Chondrocyte (in vitro differentiated cells): ENCODE data around the gene HNRNPU. TPM values are rescaled to one million over a fixed set of nuclear protein-coding genes. Genes with fewer than 3 reads are reported as not detected.

Experiments
- DNase-seq: peaks from one replicate; pipeline ENCODE4 v3.0.0; 2021; ENCODE audit warnings: mixed read lengths, low spot score
- H3K27ac Mint-ChIP-seq: one replicate; pipeline ENCODE4 v1.8.0; 2021; ENCODE audit warnings: mild to moderate bottlenecking, moderate library complexity, mixed read lengths; ENCODE audit not compliant: unreplicated experiment
- H3K27me3 Mint-ChIP-seq: 2 replicates; pipeline ENCODE4 v1.8.0; 2021; ENCODE audit warnings: low read depth, mixed read lengths
- H3K36me3 Mint-ChIP-seq: 2 replicates; pipeline ENCODE4 v1.8.0; 2021; ENCODE audit warnings: low read depth, mixed read lengths
- H3K4me1 Mint-ChIP-seq: 2 replicates; pipeline ENCODE4 v1.8.0; 2021; ENCODE audit warnings: low read depth, mild to moderate bottlenecking, mixed read lengths
- H3K4me3 Mint-ChIP-seq: one replicate; pipeline ENCODE4 v1.8.0; 2021; ENCODE audit warnings: mild to moderate bottlenecking, moderate library complexity, mixed read lengths; ENCODE audit not compliant: unreplicated experiment
- H3K9me3 Mint-ChIP-seq: 2 replicates; pipeline ENCODE4 v1.8.0; 2021; ENCODE audit warnings: low read depth, mixed read lengths
- total RNA-seq: library from RNA; stranded (reverse); gene quantifications from 3 replicates; pipeline ENCODE4 v1.2.1, GENCODE V29; 2021
- TF ChIP-seq, protein P1 (sequence below): fragments of 200-600 bp; sonication (generic); IDR thresholded peaks from 2 replicates; pipeline ENCODE4 v1.5.0; 2021; ENCODE audit warnings: antibody characterized with exemption, mild to moderate bottlenecking, moderate library complexity

The HNRNPU gene
- total RNA-seq, 1 donor from 2014 or later: 226 TPM

DNA sequence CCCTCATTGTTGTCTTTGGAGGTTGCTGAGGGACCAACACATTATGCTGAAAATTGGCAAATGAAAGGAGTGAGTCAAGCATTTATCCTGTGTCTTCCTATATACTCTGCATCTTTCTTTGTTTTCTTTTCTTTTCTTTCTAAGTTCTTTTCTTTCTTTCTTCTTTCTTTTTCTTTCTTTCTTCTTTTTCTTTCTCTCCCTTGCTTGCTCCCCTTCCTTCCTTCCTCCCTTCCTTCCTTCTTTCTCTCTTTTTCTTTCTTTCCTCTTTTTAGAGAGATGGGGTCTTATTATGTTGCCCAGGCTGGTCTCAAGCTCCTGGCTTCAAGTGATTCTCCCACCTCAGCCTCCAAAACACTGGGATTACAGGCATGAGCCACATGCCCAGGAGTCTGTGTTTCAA lies 57.2 kb downstream of the HNRNPU start:
- H3K4me3 Mint-ChIP-seq: no peak overlapping the region
- TF ChIP-seq, protein P1, sequence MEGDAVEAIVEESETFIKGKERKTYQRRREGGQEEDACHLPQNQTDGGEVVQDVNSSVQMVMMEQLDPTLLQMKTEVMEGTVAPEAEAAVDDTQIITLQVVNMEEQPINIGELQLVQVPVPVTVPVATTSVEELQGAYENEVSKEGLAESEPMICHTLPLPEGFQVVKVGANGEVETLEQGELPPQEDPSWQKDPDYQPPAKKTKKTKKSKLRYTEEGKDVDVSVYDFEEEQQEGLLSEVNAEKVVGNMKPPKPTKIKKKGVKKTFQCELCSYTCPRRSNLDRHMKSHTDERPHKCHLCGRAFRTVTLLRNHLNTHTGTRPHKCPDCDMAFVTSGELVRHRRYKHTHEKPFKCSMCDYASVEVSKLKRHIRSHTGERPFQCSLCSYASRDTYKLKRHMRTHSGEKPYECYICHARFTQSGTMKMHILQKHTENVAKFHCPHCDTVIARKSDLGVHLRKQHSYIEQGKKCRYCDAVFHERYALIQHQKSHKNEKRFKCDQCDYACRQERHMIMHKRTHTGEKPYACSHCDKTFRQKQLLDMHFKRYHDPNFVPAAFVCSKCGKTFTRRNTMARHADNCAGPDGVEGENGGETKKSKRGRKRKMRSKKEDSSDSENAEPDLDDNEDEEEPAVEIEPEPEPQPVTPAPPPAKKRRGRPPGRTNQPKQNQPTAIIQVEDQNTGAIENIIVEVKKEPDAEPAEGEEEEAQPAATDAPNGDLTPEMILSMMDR: no peak
- H3K27ac Mint-ChIP-seq: no peak overlapping the region
- no peak for DNase-seq
- no peaks in the 10 kb centered on the region for H3K27me3 Mint-ChIP-seq
- no peaks in the 10 kb centered on the region for H3K9me3 Mint-ChIP-seq
- H3K36me3 Mint-ChIP-seq: peaks cover 2% of the 10 kb centered on the region
- no peaks in the 10 kb centered on the region for H3K4me1 Mint-ChIP-seq

DNA sequence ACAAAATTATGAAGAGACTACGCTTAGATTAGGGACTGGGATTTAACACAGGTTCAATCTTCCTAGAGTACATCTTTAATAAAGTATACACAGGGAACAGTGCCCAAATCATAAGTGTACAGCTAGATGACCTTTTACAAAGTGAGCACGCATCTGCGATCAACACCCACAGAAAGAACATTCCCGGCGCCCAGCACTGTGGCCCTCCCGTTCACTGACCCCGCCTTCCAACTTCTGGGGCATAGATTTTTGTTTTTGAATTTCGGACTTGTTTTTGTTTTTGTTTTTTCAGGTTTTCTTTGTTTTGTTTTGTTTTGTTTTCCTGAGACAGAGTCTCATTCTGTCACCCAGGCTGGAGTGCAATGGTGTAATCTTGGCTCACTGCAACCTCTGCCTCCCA lies 59.5 kb downstream of the HNRNPU start:
- no peak overlapping the region for H3K4me3 Mint-ChIP-seq
- DNase-seq: peak; percentile 13
- no peaks in the 10 kb centered on the region for H3K27me3 Mint-ChIP-seq
- no peak overlapping the region for H3K27ac Mint-ChIP-seq
- H3K4me1 Mint-ChIP-seq: no peaks in the 10 kb centered on the region
- TF ChIP-seq, protein P1: no peak
- no peaks in the 10 kb centered on the region for H3K36me3 Mint-ChIP-seq
- H3K9me3 Mint-ChIP-seq: no peaks in the 10 kb centered on the region

DNA sequence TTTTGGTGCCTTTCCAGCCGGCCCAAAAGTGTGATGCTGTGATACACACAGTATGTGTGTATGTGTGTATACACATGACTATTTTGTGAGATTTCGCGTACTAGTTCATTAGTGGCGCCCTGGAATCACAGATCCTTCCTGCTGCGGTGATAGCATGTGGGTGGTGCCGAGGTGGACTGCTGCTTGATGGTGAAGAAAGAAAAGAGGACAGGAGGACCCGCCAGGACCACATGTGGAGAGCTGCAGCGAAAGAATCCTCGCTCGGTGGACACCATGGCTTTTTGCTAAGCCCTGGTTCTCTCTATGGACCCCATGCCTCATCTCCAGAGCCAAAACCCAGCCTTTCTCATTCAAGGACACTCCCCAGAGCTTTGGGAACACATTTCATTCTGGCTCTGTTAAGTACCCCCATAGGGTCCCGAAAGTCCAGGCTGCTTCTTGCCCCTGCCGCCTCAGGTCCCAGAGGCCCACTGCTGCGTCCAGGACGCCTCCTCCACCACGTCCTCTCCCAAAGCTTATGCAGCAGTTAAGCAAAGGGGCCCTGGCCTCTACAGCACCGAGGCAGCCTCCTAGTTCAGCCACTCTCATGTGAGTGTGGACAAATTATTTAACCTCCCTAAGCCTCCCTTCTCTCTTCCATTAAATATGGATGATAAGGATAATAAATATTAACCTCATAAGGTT lies 61.6 kb downstream of the HNRNPU start:
- Mint-ChIP-seq H3K27ac (no peak overlapping the region), H3K4me1 (peaks cover 4% of the 10 kb centered on the region), H3K4me3 (no peak overlapping the region), H3K36me3 (no peaks in the 10 kb centered on the region), H3K9me3 (no peaks in the 10 kb centered on the region), H3K27me3 (no peaks in the 10 kb centered on the region)
- TF ChIP-seq, protein P1: no peak
- DNase-seq: no peak

DNA sequence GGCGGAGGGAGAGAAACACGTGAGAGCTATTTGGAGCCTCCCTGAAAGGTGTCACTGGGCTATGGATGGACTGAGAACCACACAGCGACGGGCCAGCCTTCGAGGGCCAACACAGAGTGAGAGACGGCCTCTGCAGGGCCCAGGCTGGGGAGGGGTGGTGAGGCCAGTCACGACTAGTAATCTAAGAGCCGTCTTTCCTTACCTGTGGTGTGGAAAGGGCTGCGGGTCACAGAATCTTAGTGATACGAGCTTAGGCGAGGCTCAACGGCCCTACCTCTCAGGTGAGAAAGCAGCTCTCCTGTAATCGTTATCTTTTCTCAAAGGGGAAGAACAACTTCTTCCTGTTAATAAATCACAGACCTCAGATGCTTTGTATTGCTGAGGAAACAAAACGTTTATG lies 62.3 kb downstream of the HNRNPU start:
- peaks cover 4% of the 10 kb centered on the region for H3K4me1 Mint-ChIP-seq
- no peaks in the 10 kb centered on the region for H3K36me3 Mint-ChIP-seq
- H3K27me3 Mint-ChIP-seq: no peaks in the 10 kb centered on the region
- no peak overlapping the region for H3K4me3 Mint-ChIP-seq
- DNase-seq: no peak
- H3K9me3 Mint-ChIP-seq: no peaks in the 10 kb centered on the region
- H3K27ac Mint-ChIP-seq: no peak overlapping the region
- TF ChIP-seq, protein P1: no peak

DNA sequence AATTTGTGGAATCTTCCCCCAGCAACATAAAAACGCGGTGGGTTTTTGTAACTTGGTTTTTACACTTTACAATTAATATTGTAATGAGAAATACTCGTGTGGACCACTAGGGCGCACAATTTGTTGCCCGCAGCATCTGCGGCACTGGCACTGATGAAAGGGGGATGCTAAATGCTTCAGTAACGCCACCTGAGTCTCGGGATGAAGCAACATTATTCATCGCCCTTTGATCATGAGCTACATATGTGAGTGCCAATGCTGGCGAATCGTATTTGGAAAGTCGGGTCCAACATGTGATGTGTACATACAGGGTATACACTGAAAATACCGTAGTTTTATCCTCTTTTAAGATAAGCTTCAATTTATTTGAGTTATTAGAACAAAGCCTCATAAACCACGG lies 63.1 kb downstream of the HNRNPU start:
- DNase-seq: peak; percentile 18
- H3K9me3 Mint-ChIP-seq: no peaks in the 10 kb centered on the region
- no peaks in the 10 kb centered on the region for H3K36me3 Mint-ChIP-seq
- TF ChIP-seq, protein P1: peak; percentile 82
- H3K27me3 Mint-ChIP-seq: no peaks in the 10 kb centered on the region
- no peak overlapping the region for H3K4me3 Mint-ChIP-seq
- H3K27ac Mint-ChIP-seq: no peak overlapping the region
- peaks cover 4% of the 10 kb centered on the region for H3K4me1 Mint-ChIP-seq
